Activated T-cell treated with anti-CD3 and anti-CD28 coated beads for 1 hour (primary cell): Measurements from ENCODE around the gene BAAT.
"Not testable (repeated sequence)": the region's sequence is repeated elsewhere in the genome, so short reads cannot be mapped to it uniquely, and the experiment has no call there.

ENCODE experiments used
- DNase-seq: peaks from one replicate; pipeline ENCODE4 v3.0.0-alpha.2; 2020; ENCODE audit warnings: low read depth

The BAAT gene

DNA sequence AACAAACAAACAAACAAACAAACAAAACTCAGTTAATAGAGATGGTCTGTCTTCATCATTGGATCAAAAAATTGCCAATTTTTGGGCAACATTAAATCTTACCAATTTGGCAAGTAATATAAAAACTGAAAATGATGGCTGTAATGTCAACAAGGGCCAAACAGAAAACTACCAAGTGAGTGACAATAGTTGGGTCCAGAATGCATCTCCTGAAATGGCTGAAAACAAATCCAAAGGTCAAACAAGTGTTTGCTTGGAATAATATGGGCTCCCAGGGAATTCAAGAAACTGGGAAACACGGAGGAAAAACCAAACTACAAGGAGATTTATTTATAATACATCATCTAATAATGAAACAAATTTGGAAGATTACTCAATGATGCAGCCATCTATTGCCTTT lies 25.1 kb downstream of the BAAT start:
- no peak for DNase-seq

- no peak for DNase-seq
Measured at GRCh38 chr9:101356619-101357018, 28.2 kb downstream of the BAAT start.

- DNase-seq = no peak
Measured at GRCh38 chr9:101354765-101355708, 29.8 kb downstream of the BAAT start.

DNA sequence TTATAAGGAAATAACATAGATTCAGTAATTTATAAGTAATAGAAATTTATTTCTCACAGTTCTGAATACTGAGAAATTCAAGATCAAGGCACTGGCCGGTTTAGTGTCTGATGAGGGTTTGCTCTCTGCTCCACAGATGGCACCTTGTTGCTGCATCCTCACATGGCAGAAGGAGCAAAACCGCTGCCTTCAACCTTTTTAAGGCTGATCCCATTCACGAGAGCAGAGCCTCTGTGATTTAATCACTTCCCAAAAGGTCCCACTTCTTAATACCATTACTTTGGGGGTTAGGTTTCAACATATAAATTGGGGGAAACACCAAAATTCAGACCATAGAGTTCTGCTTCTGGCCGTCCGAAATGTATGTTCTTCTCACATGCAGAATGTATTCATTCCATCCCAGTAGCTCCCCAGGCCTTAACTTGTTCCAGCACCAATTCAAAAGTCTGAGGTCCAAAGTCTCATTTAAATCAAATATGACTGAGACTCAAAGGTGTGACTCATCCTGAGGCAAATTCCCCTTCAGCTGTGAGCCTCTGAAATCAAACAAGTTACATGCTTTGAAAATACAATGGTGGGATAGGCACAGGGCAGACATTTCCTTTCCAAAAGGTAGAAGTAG lies 30.6 kb downstream of the BAAT start:
- no peak for DNase-seq

DNA sequence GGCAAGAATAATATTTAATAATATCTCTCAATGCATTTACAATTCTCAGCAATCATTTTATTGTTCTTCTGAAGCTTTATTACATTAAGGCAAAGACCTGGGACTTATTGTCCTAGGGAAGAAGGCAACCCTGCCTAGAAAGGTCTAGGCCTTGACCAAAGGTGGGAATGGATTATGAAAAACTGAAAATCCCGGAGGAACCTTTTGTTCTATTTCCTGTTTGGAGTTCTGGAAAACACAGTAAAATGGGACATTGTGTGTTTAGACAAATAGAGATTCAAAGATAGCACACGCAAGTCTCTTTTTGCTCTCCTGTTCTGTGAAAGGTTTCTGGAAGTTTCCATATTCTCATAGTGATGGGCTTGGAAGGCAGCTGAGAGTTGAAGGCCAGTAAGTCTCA lies 31.1 kb downstream of the BAAT start:
- DNase-seq = no peak

- DNase-seq = no peak
Measured at GRCh38 chr9:101352892-101353463, 31.8 kb downstream of the BAAT start.

DNA sequence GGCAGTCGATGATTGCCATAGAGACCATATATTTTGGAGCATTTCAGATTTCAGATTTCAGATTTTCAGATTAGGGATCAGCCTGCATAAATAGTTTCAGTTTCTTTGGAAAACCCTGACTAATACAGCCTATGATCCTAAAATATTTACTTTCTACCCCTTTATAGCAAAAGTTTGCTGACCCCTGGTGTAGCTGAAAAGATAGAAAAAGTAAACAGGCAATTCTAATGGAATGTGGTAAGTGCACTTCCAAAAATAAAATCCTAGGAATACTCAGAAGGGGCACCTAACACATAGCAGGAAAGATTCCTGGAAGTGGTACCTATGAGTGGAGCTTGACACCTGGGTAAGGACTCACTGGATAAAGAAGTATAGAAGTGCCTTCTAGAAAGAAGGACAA lies 34.5 kb downstream of the BAAT start:
- no peak for DNase-seq

DNA sequence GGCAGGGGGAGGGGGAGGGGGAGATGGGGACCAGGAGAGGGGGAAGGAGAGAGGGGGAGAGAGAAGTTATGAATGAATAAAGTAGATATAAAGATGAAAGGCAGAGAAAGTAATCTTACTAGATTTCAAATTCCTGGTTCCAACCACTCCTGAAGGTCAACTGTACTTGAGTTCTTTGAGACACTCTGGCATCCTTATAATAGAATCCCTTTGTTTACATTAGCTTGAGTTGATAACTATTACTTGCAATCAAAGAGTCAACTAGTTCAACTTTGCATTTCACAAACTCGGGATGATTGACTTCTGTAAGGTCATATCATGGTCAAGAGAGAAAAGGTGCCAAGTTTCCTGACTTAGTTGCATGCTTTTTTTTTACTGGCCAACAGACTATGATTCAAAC lies 42.2 kb downstream of the BAAT start:
- DNase-seq = no peak

- no peak for DNase-seq
Measured at GRCh38 chr9:101341958-101342357, 42.8 kb downstream of the BAAT start.

- no peak for DNase-seq
Measured at GRCh38 chr9:101337237-101337636, 47.6 kb downstream of the BAAT start.

DNA sequence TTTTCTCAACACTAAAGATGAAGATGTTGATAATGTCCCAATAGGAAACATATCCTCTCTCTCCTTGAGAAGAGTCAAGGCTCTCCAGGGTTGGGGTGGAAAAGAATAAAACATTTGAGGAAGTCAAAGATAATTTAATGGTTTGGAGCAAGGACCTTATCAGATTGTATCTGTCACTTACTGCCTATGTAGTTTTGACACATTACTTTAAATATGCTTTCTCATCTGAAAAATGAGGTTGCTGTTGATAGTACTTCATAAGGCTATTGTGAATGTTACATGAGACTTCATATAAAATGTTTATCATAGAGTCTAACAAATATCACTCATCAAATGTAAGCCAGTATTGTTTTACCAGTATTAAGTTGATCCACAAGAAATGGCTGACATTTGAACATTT lies 48.7 kb downstream of the BAAT start:
- DNase-seq = no peak

- DNase-seq = no peak
Measured at GRCh38 chr9:101333926-101334702, 50.7 kb downstream of the BAAT start.

DNA sequence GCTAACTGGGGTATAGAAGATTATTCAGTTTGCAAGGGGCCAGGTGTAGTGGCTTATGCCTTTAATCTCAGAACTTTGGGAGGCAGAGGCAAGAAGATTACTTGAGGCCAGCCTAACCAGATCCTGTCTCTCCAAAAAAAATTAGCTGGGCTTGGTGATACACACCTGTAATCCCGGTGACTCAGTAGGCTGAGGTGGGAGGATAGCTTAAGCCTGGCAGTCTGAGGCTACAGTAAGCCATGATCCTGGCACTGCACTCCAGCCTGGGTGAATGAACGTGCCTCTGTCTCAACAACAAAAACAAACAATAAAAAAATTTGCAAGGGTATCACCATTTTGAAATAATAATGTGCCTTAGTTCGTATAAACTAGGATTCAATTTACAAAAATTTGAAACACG lies 51.3 kb downstream of the BAAT start:
- DNase-seq = no peak

DNA sequence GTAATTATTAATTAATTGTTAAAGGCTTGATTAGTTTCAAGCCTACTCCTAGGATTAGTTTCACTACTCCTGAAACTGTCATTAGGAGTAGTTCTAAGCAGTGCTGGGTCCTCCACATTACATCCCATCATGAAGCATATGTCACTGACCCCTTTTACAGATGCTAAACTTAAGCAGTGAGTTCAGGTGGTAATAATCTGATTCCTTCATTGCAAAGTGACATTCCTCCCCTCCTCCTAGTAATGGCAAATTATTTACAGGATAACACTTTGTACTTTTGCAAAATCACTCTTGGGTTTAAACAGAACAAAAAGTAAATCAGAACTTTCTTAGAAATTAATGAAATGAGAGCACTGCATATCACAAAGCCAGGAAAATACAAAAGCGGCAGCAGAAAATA lies 52.4 kb downstream of the BAAT start:
- DNase-seq = no peak

DNA sequence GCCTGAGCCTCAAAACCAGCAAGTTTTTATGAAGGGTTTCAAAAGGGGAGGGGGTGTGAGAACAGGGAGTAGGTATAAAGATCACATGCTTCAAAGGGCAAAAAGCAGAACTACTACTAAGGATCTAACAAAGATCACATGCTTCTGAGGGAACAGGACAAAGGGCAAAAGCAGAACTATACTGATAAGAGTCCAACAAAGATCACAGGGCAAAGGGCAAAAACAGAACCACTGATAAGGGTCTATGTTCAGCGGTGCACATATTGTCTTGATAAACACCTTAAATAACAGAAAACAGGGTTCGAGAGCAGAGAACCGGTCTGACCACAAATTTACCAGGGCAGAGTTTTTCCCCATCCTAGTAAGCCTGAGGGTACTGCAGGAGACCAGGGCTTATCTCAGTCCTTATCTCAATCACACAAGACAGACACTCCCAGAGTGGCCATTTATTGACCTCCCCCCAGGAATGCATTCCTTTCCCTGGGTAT lies 57.3 kb downstream of the BAAT start:
- DNase-seq = not testable (repeated sequence)

DNA sequence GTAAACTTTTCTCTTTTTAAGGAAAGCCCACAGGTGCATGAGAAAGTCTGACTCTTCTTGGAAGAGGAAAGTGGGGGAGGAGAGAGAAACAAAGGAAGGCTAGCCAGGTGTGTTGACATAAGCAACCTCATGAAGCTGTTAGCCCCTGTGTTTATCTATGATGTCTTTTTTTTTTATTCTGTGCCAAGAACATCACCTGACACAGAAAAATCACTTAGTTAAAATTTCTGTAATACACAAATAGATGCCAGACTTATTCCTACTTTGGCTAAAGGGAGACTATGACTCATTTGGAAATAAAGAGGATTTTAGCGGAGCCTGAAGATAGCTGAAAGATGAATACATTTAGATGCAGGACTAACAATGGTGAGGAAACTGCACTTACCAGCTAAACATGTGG lies 58.3 kb downstream of the BAAT start:
- DNase-seq = no peak

DNA sequence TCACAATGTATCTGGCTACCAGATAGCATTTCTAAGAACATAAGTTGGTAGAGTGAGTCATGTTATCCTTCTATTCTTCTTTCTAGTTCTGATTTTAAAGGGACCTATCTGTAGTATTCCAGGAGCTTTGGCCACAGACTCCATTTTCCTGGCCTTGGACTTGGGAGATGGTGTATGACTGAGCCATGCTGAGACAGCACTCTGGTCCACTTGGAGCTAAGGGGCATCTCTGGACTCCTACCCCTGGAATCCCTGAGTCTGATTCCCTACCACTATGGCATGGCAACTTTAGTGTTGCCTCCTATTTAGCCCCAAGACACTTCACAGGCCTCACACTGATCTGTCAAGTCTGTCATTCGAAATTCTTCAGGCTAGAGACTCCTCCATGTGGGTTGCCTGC lies 58.8 kb downstream of the BAAT start:
- no peak for DNase-seq

DNA sequence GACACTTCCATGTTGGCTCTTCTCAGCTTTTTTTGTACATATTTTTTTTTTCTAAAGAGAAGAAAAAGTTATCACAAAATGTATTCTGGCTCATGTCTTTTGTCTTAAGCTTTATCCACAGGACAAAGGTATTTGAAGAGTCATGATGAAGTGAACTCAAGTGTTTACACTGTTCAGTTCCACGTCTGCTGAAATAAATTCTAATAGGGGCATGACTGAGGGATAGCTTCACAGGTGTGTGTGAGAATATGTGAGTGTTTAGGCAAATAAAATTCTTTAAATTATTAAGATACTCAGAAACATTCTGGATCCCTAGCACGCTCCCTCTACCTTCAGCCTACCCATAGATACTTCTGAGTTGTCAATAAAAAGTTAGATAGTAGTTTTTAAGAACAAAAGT lies 59.8 kb downstream of the BAAT start:
- no peak for DNase-seq

DNA sequence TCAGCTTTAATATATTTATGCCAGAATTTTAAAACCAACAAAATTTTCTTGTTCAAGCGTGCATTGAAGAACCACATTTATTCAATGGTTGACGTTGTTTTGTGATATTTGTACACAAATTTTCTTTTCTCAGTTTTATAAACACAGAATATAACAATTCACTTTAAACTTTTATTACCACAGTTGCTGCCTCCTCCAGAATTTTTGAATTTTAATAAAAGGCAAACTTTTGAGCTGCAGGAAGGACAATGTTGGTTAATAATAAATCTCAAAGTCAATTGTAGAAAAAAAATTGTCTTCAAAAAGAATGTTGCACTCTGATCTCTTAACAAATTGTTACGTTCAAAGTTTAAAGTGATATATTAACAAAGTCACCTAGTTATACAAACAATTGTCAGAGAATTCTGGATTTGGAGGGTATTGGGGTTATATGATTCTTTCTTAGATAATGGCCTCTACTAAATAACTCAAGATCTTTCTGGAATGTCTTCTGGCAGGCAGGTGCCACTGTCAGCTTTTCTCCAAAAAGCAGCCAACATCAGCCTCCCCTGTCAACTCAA lies 60.5 kb downstream of the BAAT start:
- no peak for DNase-seq

DNA sequence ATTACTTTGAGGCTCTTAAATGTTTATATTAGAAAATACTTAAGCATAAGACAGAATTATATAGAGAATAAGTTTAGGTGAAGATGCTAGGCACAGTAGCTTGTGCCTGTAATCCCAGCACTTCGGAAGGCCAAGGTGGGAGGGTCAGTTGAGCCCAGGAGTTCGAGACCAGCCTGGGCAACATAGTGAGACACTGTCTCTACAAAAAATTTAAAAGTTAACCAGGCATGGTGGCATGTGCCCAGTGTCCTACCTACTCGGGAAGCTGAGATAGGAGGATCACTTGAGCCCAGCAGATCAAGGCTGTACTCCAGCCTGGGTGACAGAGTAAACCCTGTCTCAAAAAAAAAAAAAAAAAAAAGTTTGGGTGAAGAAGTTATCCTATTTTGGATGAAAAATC lies 61.7 kb downstream of the BAAT start:
- no peak for DNase-seq

DNA sequence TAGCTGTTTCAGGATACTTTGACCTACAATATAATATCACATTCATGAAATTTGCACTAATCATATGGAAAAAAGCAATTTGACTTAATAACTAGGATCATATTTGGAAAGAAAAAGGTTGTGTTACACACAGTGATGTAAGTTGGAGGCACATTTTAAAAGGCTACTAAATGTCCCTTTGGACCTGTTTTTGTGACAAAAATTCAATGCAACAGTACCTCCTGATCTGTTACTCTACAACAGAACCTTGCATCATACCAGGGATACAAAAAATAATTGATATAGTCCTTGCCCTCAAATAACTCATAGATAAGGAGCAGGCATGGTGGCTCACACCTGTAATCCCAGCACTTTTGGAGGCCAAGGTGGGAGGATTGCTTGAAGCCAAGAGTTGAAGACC lies 67.1 kb downstream of the BAAT start:
- no peak for DNase-seq

DNA sequence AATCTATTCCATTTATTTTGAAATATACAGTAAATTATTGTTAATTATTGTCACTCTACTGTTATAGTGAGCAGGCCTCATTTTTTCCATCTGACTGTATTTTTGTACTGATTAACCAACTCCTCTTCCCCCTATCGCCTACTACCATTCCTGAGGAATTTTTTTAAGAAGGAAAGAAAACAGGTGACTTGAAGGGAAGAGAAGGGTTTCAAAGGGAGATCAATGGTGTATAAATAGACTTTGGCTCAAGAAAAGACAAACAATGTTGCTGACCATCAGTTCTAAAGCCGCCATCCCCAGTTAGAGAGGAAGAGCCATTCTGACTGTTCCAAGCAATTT lies 69.7 kb downstream of the BAAT start:
- DNase-seq = no peak
